GM12891 (cell line): ENCODE results near the gene RYR3.

ENCODE experiments used
- PAX5 ChIP-seq: IDR thresholded peaks from 2 replicates; pipeline ENCODE4 v1.6.1; 2011; ENCODE audit warnings: low read length, moderate library complexity, mild to moderate bottlenecking; ENCODE audit not compliant: insufficient read depth, severe bottlenecking
- POLR2A ChIP-seq: IDR thresholded peaks from 2 replicates; pipeline ENCODE4 v1.6.1; 2011; ENCODE audit warnings: low read depth, low read length, control low read depth
- POLR2AphosphoS5 ChIP-seq: IDR thresholded peaks from 2 replicates; pipeline ENCODE4 v1.6.1; 2011; ENCODE audit warnings: low read depth, low read length, control low read depth
- POU2F2 ChIP-seq: IDR thresholded peaks from 2 replicates; pipeline ENCODE4 v1.6.1; 2011; ENCODE audit warnings: low read depth, mild to moderate bottlenecking, control low read depth, low read length, moderate library complexity
- SPI1 ChIP-seq: IDR thresholded peaks from 2 replicates; pipeline ENCODE4 v1.6.1; 2011; ENCODE audit warnings: low read depth, low read length, control low read depth
- TAF1 ChIP-seq: IDR thresholded peaks from 2 replicates; pipeline ENCODE4 v1.6.1; 2011; ENCODE audit warnings: low read depth, low read length, control low read depth

GRCh38 chr15:33535135-33535534 lies 224.4 kb downstream of the RYR3 start:
- TF ChIP-seq TAF1: no peak
- TF ChIP-seq POLR2A: no peak
- no peak for TF ChIP-seq POLR2AphosphoS5
- no peak for TF ChIP-seq POU2F2
- TF ChIP-seq SPI1: no peak
- no peak for TF ChIP-seq PAX5
